Measurements from ENCODE around the gene KCNJ12. TPM values are rescaled to one million over a fixed set of nuclear protein-coding genes. Genes with fewer than 3 reads are reported as not detected.
A peak's percentile ranks its signal among the peaks of the same experiment; 100 is the strongest.
"Not testable (repeated sequence)": the region's sequence is repeated elsewhere in the genome, so short reads cannot be mapped to it uniquely, and the experiment has no call there.

Gene KCNJ12
- total and polyA plus RNA-seq, 2 of the 13 experiments (the other 11 are each of a cell fraction or from before 2014, with no cell fraction given): not detected

DNA sequence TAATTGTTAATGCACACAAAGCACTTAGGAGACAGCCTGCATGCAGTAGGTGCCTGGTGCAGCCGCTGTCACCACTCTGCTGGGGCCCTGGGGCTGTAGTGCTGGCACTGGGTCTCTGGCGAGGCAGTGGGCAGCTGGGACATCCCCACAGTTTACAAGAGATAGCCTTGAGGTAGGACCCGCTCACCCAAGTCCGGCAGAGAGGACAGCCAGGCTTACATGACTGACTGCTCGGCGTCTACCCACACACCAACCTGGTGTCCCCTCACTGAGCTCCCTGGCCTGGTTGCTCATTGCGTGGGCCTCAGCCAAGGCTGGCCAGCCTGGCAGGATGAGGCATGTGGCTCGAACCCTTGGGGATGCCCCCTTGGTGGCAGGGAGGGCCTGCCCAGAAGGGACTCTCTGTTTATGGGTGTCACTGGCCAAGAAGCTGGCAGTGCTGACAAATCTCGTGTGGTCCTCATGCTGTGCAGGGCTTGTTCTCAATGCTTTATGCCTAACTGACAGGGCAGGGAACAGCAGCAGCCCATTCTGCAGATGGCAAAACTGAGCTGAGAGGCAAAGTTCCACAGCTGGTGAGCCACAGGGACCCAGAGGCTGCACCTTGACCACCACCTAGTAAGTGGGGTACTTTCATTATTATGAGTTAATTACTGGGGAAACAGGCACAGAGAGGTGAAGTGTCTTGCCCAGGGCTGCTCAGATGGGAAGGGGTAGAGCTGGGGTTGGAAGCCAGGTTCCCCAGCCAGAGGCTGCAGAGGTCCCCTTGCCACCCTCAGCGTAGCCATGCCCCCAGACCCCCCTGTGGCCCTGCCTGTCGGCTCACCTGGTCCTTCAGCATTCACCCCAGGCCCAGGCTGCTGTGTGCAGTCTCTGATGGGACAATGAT lies 32.9 kb upstream of the KCNJ12 start:
- H4K20me1 ChIP-seq (ENCODE audit: insufficient read depth, low read length); H3K79me2 ChIP-seq (ENCODE audit: insufficient read depth, low read length); H3K36me3 ChIP-seq (replicated peaks in 1 of 2; ENCODE audit: control insufficient read depth in 1 of 2, insufficient read depth in 2 of 2, low read length in 2 of 2); FAIRE-seq; in situ Hi-C loops (cut with HindIII; ENCODE audit: extremely low pct_ligation_motif_present, low pct_unique_long_range_greater_than_20kb); BruUV-seq (replicated peaks); H3K9me3 ChIP-seq (ENCODE audit: low read length); H3K4me2 ChIP-seq (ENCODE audit: low read depth, low read length); H3K4me3 ChIP-seq (replicated peaks in 1 of 3; ENCODE audit: insufficient read depth in 1 of 3, low read depth in 2 of 3, low read length in 3 of 3); H3K27ac ChIP-seq (ENCODE audit: extremely low read length, insufficient read depth, low read length); H2AFZ ChIP-seq (ENCODE audit: low read length); intact Hi-C loops (cut with micrococcal nuclease; ENCODE audit: unreplicated experiment); H3K4me1 ChIP-seq (ENCODE audit: insufficient read depth, low read length); POLR2A ChIA-PET; DNase-seq (ENCODE audit: low spot score); H3K9ac ChIP-seq (ENCODE audit: insufficient read depth, low read depth, low read length); CTCF ChIA-PET (ENCODE audit: low intra/inter-chr PET ratio, low total read pairs); H3K27me3 ChIP-seq (ENCODE audit: control insufficient read depth in 1 of 2, insufficient read depth in 2 of 2, low read length in 2 of 2): not testable (repeated sequence)
- TF ChIP-seq ZNF629 (CRISPR knock-in tag; conservative IDR thresholded peaks at IDR 0.05): 0 out of 2 replicates have a peak, but pooled peaks have one; percentile 16
- WGBS (ENCODE audit: low lambda C conversion rate): 11% methylated on average over 7 of the region's 11 CpGs
- peak; percentile 13; the same call in 2 of the 3 replicates for ATAC-seq

DNA sequence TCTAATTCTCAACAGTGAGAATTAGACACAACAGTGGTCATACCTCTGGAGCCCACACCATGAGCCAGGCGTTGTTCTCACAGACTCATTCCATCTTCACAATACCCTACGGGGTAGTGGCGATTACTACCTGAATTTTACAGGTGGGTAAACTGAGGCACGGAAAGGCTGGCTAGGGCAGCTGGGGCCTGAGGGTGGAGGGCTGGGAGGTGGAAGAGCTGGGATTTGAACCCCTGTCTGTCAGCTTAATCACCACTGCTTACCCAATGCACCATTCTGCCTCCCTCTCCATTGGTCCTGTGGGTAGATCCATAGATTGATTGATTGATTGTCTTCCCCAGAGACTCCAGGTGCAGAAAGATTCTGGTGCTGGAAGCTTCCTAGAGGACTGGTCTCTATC lies 31.4 kb upstream of the KCNJ12 start:
- intact Hi-C loops (cut with micrococcal nuclease; ENCODE audit: unreplicated experiment); FAIRE-seq; H3K4me3 ChIP-seq (replicated peaks in 1 of 3; ENCODE audit: insufficient read depth in 1 of 3, low read depth in 2 of 3, low read length in 3 of 3); H3K27ac ChIP-seq (ENCODE audit: extremely low read length, insufficient read depth, low read length); H3K4me2 ChIP-seq (ENCODE audit: low read depth, low read length); H2AFZ ChIP-seq (ENCODE audit: low read length); H4K20me1 ChIP-seq (ENCODE audit: insufficient read depth, low read length); BruUV-seq (replicated peaks); ATAC-seq; H3K79me2 ChIP-seq (ENCODE audit: insufficient read depth, low read length); CTCF ChIA-PET (ENCODE audit: low intra/inter-chr PET ratio, low total read pairs); H3K9ac ChIP-seq (ENCODE audit: insufficient read depth, low read depth, low read length); in situ Hi-C loops (cut with HindIII; ENCODE audit: extremely low pct_ligation_motif_present, low pct_unique_long_range_greater_than_20kb); H3K4me1 ChIP-seq (ENCODE audit: insufficient read depth, low read length); H3K36me3 ChIP-seq (replicated peaks in 1 of 2; ENCODE audit: control insufficient read depth in 1 of 2, insufficient read depth in 2 of 2, low read length in 2 of 2); DNase-seq (ENCODE audit: low spot score); POLR2A ChIA-PET; H3K27me3 ChIP-seq (ENCODE audit: control insufficient read depth in 1 of 2, insufficient read depth in 2 of 2, low read length in 2 of 2); H3K9me3 ChIP-seq (ENCODE audit: low read length): not testable (repeated sequence)
- WGBS (ENCODE audit: low lambda C conversion rate): 31% methylated on average over 4 of the region's 4 CpGs

Data from HepG2 (cell line).